Activated CD8-positive, alpha-beta memory T cell treated with anti-CD3 and anti-CD28 coated beads for 48 hours (primary cell): ENCODE measurements around the gene NOC2L.
"Not testable (repeated sequence)": the region's sequence is repeated elsewhere in the genome, so short reads cannot be mapped to it uniquely, and the experiment has no call there.

Source experiments
- DNase-seq, 3 experiments: peaks; one replicate each; pipeline ENCODE4 v3.0.0-alpha.2; 2020; ENCODE audit warnings: low read depth in 2 of 3, low spot score in 2 of 3

NOC2L gene

GRCh38 chr1:963746-964525, 4.9 kb upstream of the NOC2L start:
- DNase-seq: no peak

GRCh38 chr1:963301-963651, 4.2 kb upstream of the NOC2L start:
- no peak for DNase-seq

- DNase-seq: no peak
Measured at GRCh38 chr1:962381-963300, 3.6 kb upstream of the NOC2L start.

GRCh38 chr1:961132-961669, 2.1 kb upstream of the NOC2L start:
- DNase-seq: no peak

- DNase-seq: peak; percentile 56 to 65 (median 64)
Measured at GRCh38 chr1:960363-961131, 1.5 kb upstream of the NOC2L start, which contains the start of gene KLHL17. Gene KLHL17 (plus strand): TSS chr1:960584. CDS start chr1:960694, 110 bp downstream.

- DNase-seq: no peak
Measured at GRCh38 chr1:959731-960362, 791 bp upstream of the NOC2L start.

GRCh38 chr1:956636-957035, 2.4 kb downstream of the NOC2L start:
- DNase-seq: no peak

- no peak for DNase-seq
Measured at GRCh38 chr1:955474-955873, 3.6 kb downstream of the NOC2L start.

- DNase-seq: no peak
Measured at GRCh38 chr1:954927-955326, 4.1 kb downstream of the NOC2L start.

- no peak for DNase-seq
Measured at GRCh38 chr1:953524-954320, 5.3 kb downstream of the NOC2L start.

GRCh38 chr1:952603-953002, 6.5 kb downstream of the NOC2L start:
- no peak for DNase-seq

GRCh38 chr1:952201-952600, 6.9 kb downstream of the NOC2L start:
- no peak for DNase-seq

GRCh38 chr1:951364-951763, 7.7 kb downstream of the NOC2L start:
- DNase-seq: no peak

GRCh38 chr1:950881-951280, 8.2 kb downstream of the NOC2L start:
- DNase-seq: no peak

- DNase-seq: no peak
Measured at GRCh38 chr1:950268-950667, 8.8 kb downstream of the NOC2L start.

- DNase-seq: no peak
Measured at GRCh38 chr1:947958-948357, 11.1 kb downstream of the NOC2L start.

GRCh38 chr1:946811-947210, 12.2 kb downstream of the NOC2L start:
- not testable (repeated sequence) for DNase-seq

GRCh38 chr1:945688-946556, 13.1 kb downstream of the NOC2L start:
- no peak for DNase-seq
